Measurements from ENCODE around the gene OPRD1.
"Not testable (repeated sequence)": the region's sequence is repeated elsewhere in the genome, so short reads cannot be mapped to it uniquely, and the experiment has no call there.

Gene OPRD1

GRCh38 chr1:28840928-28841544 is 29.1 kb downstream of the OPRD1 start:
- DNase-seq (ENCODE audit: low read depth, low spot score) = no peak
- TF ChIP-seq CTCF (IDR thresholded peaks at IDR 0.05; ENCODE audit: low read depth, low read length) = no peak
- no peak overlapping the region for H3K4me3 ChIP-seq (ENCODE audit: low read depth, low read length)
- in situ Hi-C loops (cut with HindIII; ENCODE audit: low sequenced_read_pairs) = no loop called here

- in situ Hi-C loops (cut with HindIII; ENCODE audit: low sequenced_read_pairs) = no loop called here
- DNase-seq (ENCODE audit: low read depth, low spot score) = no peak
Observed at GRCh38 chr1:28845786-28846543, 34.0 kb downstream of the OPRD1 start.

GRCh38 chr1:28847207-28847606 is 35.2 kb downstream of the OPRD1 start:
- in situ Hi-C loops (cut with HindIII; ENCODE audit: low sequenced_read_pairs); H3K4me3 ChIP-seq (ENCODE audit: low read depth, low read length); DNase-seq (ENCODE audit: low read depth, low spot score): not testable (repeated sequence)

More at GRCh38 chr1:28845786-28846543, 34.0 kb downstream of the OPRD1 start:
- H3K4me3 ChIP-seq (ENCODE audit: low read depth, low read length) = no peak overlapping the region
- peak; percentile 19 for TF ChIP-seq CTCF (IDR thresholded peaks at IDR 0.05; ENCODE audit: low read depth, low read length)

- no peak overlapping the region for H3K4me3 ChIP-seq (ENCODE audit: low read depth, low read length)
- TF ChIP-seq CTCF (IDR thresholded peaks at IDR 0.05; ENCODE audit: low read depth, low read length) = no peak
- DNase-seq (ENCODE audit: low read depth, low spot score) = no peak
- in situ Hi-C loops (cut with HindIII; ENCODE audit: low sequenced_read_pairs) = no loop called here
Observed at GRCh38 chr1:28848416-28848815, 36.4 kb downstream of the OPRD1 start.

- DNase-seq (ENCODE audit: low read depth, low spot score) = no peak
- H3K4me3 ChIP-seq (ENCODE audit: low read depth, low read length) = no peak overlapping the region
- in situ Hi-C loops (cut with HindIII; ENCODE audit: low sequenced_read_pairs) = no loop called here
- TF ChIP-seq CTCF (IDR thresholded peaks at IDR 0.05; ENCODE audit: low read depth, low read length) = no peak
Observed at GRCh38 chr1:28853093-28853742, 41.2 kb downstream of the OPRD1 start.

GRCh38 chr1:28854406-28854805 is 42.4 kb downstream of the OPRD1 start:
- DNase-seq (ENCODE audit: low read depth, low spot score); H3K4me3 ChIP-seq (ENCODE audit: low read depth, low read length); in situ Hi-C loops (cut with HindIII; ENCODE audit: low sequenced_read_pairs): not testable (repeated sequence)

GRCh38 chr1:28855046-28855445 is 43.1 kb downstream of the OPRD1 start:
- no peak for TF ChIP-seq CTCF (IDR thresholded peaks at IDR 0.05; ENCODE audit: low read depth, low read length)
- in situ Hi-C loops (cut with HindIII; ENCODE audit: low sequenced_read_pairs) = no loop called here
- DNase-seq (ENCODE audit: low read depth, low spot score) = no peak
- no peak overlapping the region for H3K4me3 ChIP-seq (ENCODE audit: low read depth, low read length)
